ENCODE data around the gene PAX3. TPM values are rescaled to one million over a fixed set of nuclear protein-coding genes. Genes with fewer than 3 reads are reported as not detected.
A peak's percentile ranks its signal among the peaks of the same experiment; 100 is the strongest.

Gene PAX3
- total RNA-seq, 1 donor from 2014 or later, result 0.30 TPM

- peaks cover 38% of the 10 kb centered on the region for H3K4me1 ChIP-seq
- TF ChIP-seq CTCF (IDR thresholded peaks at IDR 0.05; ENCODE audit: borderline replicate concordance), result no peak
- DNase-seq, result no peak
- peak overlapping the region; percentile 47 for H3K4me3 ChIP-seq
- no peak overlapping the region for H3K27ac ChIP-seq (replicated peaks)
- intact Hi-C loops (cut with micrococcal nuclease), result no loop called here
- H3K27me3 ChIP-seq (ENCODE audit: low read depth), result peaks cover 100% of the 10 kb centered on the region
- H3K36me3 ChIP-seq, result no peaks in the 10 kb centered on the region
- no peaks in the 10 kb centered on the region for H3K9me3 ChIP-seq (replicated peaks)
These were observed 842 bp downstream of the PAX3 start for GRCh38 chr2:222298001-222298310.

GRCh38 chr2:222297600-222297935 lies 1.2 kb downstream of the PAX3 start:
- no peaks in the 10 kb centered on the region for H3K9me3 ChIP-seq (replicated peaks)
- no peak overlapping the region for H3K27ac ChIP-seq (replicated peaks)
- intact Hi-C loops (cut with micrococcal nuclease), result no loop called here
- DNase-seq, result no peak
- no peak overlapping the region for H3K4me3 ChIP-seq
- TF ChIP-seq CTCF (IDR thresholded peaks at IDR 0.05; ENCODE audit: borderline replicate concordance), result no peak
- H3K4me1 ChIP-seq, result peaks cover 38% of the 10 kb centered on the region
- peaks cover 100% of the 10 kb centered on the region for H3K27me3 ChIP-seq (ENCODE audit: low read depth)
- H3K36me3 ChIP-seq, result no peaks in the 10 kb centered on the region

- Histone ChIP-seq H3K36me3 (no peaks in the 10 kb centered on the region), H3K27me3 (ENCODE audit: low read depth) (peaks cover 100% of the 10 kb centered on the region), H3K9me3 (replicated peaks) (no peaks in the 10 kb centered on the region), H3K4me1 (peaks cover 38% of the 10 kb centered on the region), H3K27ac (replicated peaks) (no peak overlapping the region), H3K4me3 (no peak overlapping the region)
- intact Hi-C loops (cut with micrococcal nuclease), result no loop called here
- DNase-seq, result no peak
- TF ChIP-seq CTCF (IDR thresholded peaks at IDR 0.05; ENCODE audit: borderline replicate concordance), result no peak
These were observed 1.7 kb downstream of the PAX3 start for GRCh38 chr2:222296911-222297599.

GRCh38 chr2:222296311-222296741 lies 2.5 kb downstream of the PAX3 start:
- H3K27ac ChIP-seq (replicated peaks), result no peak overlapping the region
- TF ChIP-seq CTCF (IDR thresholded peaks at IDR 0.05; ENCODE audit: borderline replicate concordance), result no peak
- H3K4me3 ChIP-seq, result peak overlapping the region; percentile 42
- no peak for DNase-seq
- peaks cover 100% of the 10 kb centered on the region for H3K27me3 ChIP-seq (ENCODE audit: low read depth)
- no peaks in the 10 kb centered on the region for H3K9me3 ChIP-seq (replicated peaks)
- H3K4me1 ChIP-seq, result peaks cover 35% of the 10 kb centered on the region
- H3K36me3 ChIP-seq, result no peaks in the 10 kb centered on the region
- intact Hi-C loops (cut with micrococcal nuclease), result no loop called here

- Histone ChIP-seq H3K9me3 (replicated peaks) (no peaks in the 10 kb centered on the region), H3K4me1 (peaks cover 29% of the 10 kb centered on the region), H3K27me3 (ENCODE audit: low read depth) (peaks cover 100% of the 10 kb centered on the region), H3K27ac (replicated peaks) (no peak overlapping the region), H3K4me3 (peak overlapping the region; percentile 42), H3K36me3 (no peaks in the 10 kb centered on the region)
- no peak for TF ChIP-seq CTCF (IDR thresholded peaks at IDR 0.05; ENCODE audit: borderline replicate concordance)
- no peak for DNase-seq
- intact Hi-C loops (cut with micrococcal nuclease), result no loop called here
These were observed 3.3 kb downstream of the PAX3 start for GRCh38 chr2:222295368-222296062.
